Measurements from ENCODE around the gene PSMB8. TPM values are rescaled to one million over a fixed set of nuclear protein-coding genes. Genes with fewer than 3 reads are reported as not detected.

The PSMB8 gene
- total and polyA plus RNA-seq, 5 donors from 2014 or later, result 185 to 803 (median 469) TPM

- Mint-ChIP-seq H3K4me3 (peak overlapping the region in 1 of 4 donors; percentile 57), H3K9me3 (peaks cover 0 to 4% (median 0%) of the 10 kb centered on the region in 7 donors), H3K27me3 (peaks cover 13% of the 10 kb centered on the region), H3K4me1 (peaks cover 20 to 33% (median 26%) of the 10 kb centered on the region in 4 donors), H3K36me3 (peaks cover 12% of the 10 kb centered on the region), H3K27ac (peak overlapping the region in 2 of 3 donors; percentile 41 to 81)
- Histone ChIP-seq H3K9me3 (ENCODE audit: control insufficient read depth in 2 of 2, low read length in 2 of 2) (peaks cover 0 to under 1% of the 10 kb centered on the region in 2 experiments), H3K4me1 (ENCODE audit: control insufficient read depth, insufficient read depth, low read length, poor library complexity, severe bottlenecking) (peaks cover 11% of the 10 kb centered on the region), H3K27ac (ENCODE audit: insufficient read depth, low read length, poor library complexity, severe bottlenecking) (peak overlapping the region; percentile 43), H3K27me3 (ENCODE audit: control insufficient read depth, insufficient read depth, low read length) (no peaks in the 10 kb centered on the region), H3K4me3 (ENCODE audit: low read depth, low read length) (peak overlapping the region; percentile 34), H3K36me3 (ENCODE audit: control insufficient read depth, insufficient read depth, low read length) (peaks cover 8% of the 10 kb centered on the region)
- peak; percentile 10 to 15 for ATAC-seq (ENCODE audit: low read depth in 2 of 2)
- no peak for DNase-seq
These were observed 23.9 kb upstream of the PSMB8 start for GRCh38 chr6:32867554-32868256.

- H3K36me3 ChIP-seq (ENCODE audit: control insufficient read depth, insufficient read depth, low read length), result peaks cover 9% of the 10 kb centered on the region
- H3K27ac Mint-ChIP-seq, result peak overlapping the region; percentile 38 to 81 (median 41)
- peaks cover 0 to 1% (median 0%) of the 10 kb centered on the region in 7 donors for H3K9me3 Mint-ChIP-seq
- peak overlapping the region; percentile 43 for H3K27ac ChIP-seq (ENCODE audit: insufficient read depth, low read length, poor library complexity, severe bottlenecking)
- no peak overlapping the region for H3K4me3 ChIP-seq (ENCODE audit: low read depth, low read length)
- peaks cover 7% of the 10 kb centered on the region for H3K36me3 Mint-ChIP-seq
- H3K9me3 ChIP-seq (ENCODE audit: control insufficient read depth in 2 of 2, low read length in 2 of 2), result no peaks in the 10 kb centered on the region
- DNase-seq, result peak in 1 of 3 donors; percentile 28
- peak overlapping the region in 3 of 4 donors; percentile 30 to 69 (median 57) for H3K4me3 Mint-ChIP-seq
- no peaks in the 10 kb centered on the region for H3K27me3 ChIP-seq (ENCODE audit: control insufficient read depth, insufficient read depth, low read length)
- ATAC-seq (ENCODE audit: low read depth in 2 of 2), result peak in 1 of 2 donors; percentile 26
- H3K4me1 ChIP-seq (ENCODE audit: control insufficient read depth, insufficient read depth, low read length, poor library complexity, severe bottlenecking), result peaks cover 11% of the 10 kb centered on the region
- peaks cover 20 to 33% (median 26%) of the 10 kb centered on the region in 4 donors for H3K4me1 Mint-ChIP-seq
- peaks cover 13% of the 10 kb centered on the region for H3K27me3 Mint-ChIP-seq
These were observed 23.2 kb upstream of the PSMB8 start for GRCh38 chr6:32867022-32867477.

- Mint-ChIP-seq H3K27ac (peak overlapping the region; percentile 41 to 44 (median 42)), H3K4me3 (no peak overlapping the region), H3K36me3 (peaks cover 8% of the 10 kb centered on the region), H3K4me1 (peaks cover 17 to 33% (median 26%) of the 10 kb centered on the region in 4 donors), H3K27me3 (peaks cover 5% of the 10 kb centered on the region), H3K9me3 (no peaks in the 10 kb centered on the region)
- ATAC-seq (ENCODE audit: low read depth in 2 of 2) (no peak), DNase-seq (no peak)
- H3K4me1 ChIP-seq (ENCODE audit: control insufficient read depth, insufficient read depth, low read length, poor library complexity, severe bottlenecking), result peaks cover 11% of the 10 kb centered on the region
- H3K27me3 ChIP-seq (ENCODE audit: control insufficient read depth, insufficient read depth, low read length), result no peaks in the 10 kb centered on the region
- peaks cover 18% of the 10 kb centered on the region for H3K36me3 ChIP-seq (ENCODE audit: control insufficient read depth, insufficient read depth, low read length)
- no peak overlapping the region for H3K4me3 ChIP-seq (ENCODE audit: low read depth, low read length)
- peak overlapping the region; percentile 24 for H3K27ac ChIP-seq (ENCODE audit: insufficient read depth, low read length, poor library complexity, severe bottlenecking)
- no peaks in the 10 kb centered on the region for H3K9me3 ChIP-seq (ENCODE audit: control insufficient read depth in 2 of 2, low read length in 2 of 2)
These were observed 22.0 kb upstream of the PSMB8 start for GRCh38 chr6:32865724-32866443.

- Mint-ChIP-seq H3K4me1 (peaks cover 17 to 51% (median 44%) of the 10 kb centered on the region in 4 donors), H3K36me3 (peaks cover 27% of the 10 kb centered on the region), H3K27ac (peak overlapping the region in 1 of 3 donors; percentile 76), H3K9me3 (no peaks in the 10 kb centered on the region), H3K27me3 (no peaks in the 10 kb centered on the region), H3K4me3 (no peak overlapping the region)
- ATAC-seq (ENCODE audit: low read depth in 2 of 2), result no peak
- H3K36me3 ChIP-seq (ENCODE audit: control insufficient read depth, insufficient read depth, low read length), result peaks cover 50% of the 10 kb centered on the region
- H3K27me3 ChIP-seq (ENCODE audit: control insufficient read depth, insufficient read depth, low read length), result no peaks in the 10 kb centered on the region
- no peak for DNase-seq
- H3K4me3 ChIP-seq (ENCODE audit: low read depth, low read length), result no peak overlapping the region
- no peaks in the 10 kb centered on the region for H3K9me3 ChIP-seq (ENCODE audit: control insufficient read depth in 2 of 2, low read length in 2 of 2)
- peaks cover 18% of the 10 kb centered on the region for H3K4me1 ChIP-seq (ENCODE audit: control insufficient read depth, insufficient read depth, low read length, poor library complexity, severe bottlenecking)
- no peak overlapping the region for H3K27ac ChIP-seq (ENCODE audit: insufficient read depth, low read length, poor library complexity, severe bottlenecking)
These were observed 18.9 kb upstream of the PSMB8 start for GRCh38 chr6:32862725-32863124.

- H3K4me3 ChIP-seq (ENCODE audit: low read depth, low read length), result no peak overlapping the region
- H3K4me1 ChIP-seq (ENCODE audit: control insufficient read depth, insufficient read depth, low read length, poor library complexity, severe bottlenecking), result peaks cover 31% of the 10 kb centered on the region
- H3K36me3 ChIP-seq (ENCODE audit: control insufficient read depth, insufficient read depth, low read length), result peaks cover 59% of the 10 kb centered on the region
- H3K27ac Mint-ChIP-seq, result peak overlapping the region in 1 of 3 donors; percentile 28
- H3K4me3 Mint-ChIP-seq, result peak overlapping the region in 1 of 4 donors; percentile 24
- no peaks in the 10 kb centered on the region for H3K9me3 Mint-ChIP-seq
- ATAC-seq (ENCODE audit: low read depth in 2 of 2) (no peak), DNase-seq (no peak)
- H3K9me3 ChIP-seq (ENCODE audit: control insufficient read depth in 2 of 2, low read length in 2 of 2), result no peaks in the 10 kb centered on the region
- peaks cover 40% of the 10 kb centered on the region for H3K36me3 Mint-ChIP-seq
- H3K27me3 ChIP-seq (ENCODE audit: control insufficient read depth, insufficient read depth, low read length), result no peaks in the 10 kb centered on the region
- peaks cover 24 to 51% (median 41%) of the 10 kb centered on the region in 4 donors for H3K4me1 Mint-ChIP-seq
- peak overlapping the region; percentile 6 for H3K27ac ChIP-seq (ENCODE audit: insufficient read depth, low read length, poor library complexity, severe bottlenecking)
- H3K27me3 Mint-ChIP-seq, result no peaks in the 10 kb centered on the region
These were observed 16.8 kb upstream of the PSMB8 start for GRCh38 chr6:32860674-32861073.

DNA sequence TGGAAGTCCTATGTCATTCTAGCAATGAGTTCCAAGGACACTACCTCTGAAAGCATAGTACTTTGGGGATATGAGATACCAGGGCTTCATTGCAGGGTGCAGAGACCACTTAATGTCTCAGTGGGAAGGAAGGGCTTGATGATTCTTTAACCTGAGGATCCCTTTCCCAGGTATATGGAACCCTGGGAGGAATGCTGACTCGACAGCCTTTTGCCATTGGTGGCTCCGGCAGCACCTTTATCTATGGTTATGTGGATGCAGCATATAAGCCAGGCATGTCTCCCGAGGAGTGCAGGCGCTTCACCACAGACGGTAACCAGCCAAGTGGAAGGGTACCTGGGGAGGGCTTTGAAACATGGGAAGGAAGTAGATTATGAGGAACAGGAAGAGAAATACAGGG is 14.3 kb upstream of the PSMB8 start:
- Histone ChIP-seq H3K27ac (ENCODE audit: insufficient read depth, low read length, poor library complexity, severe bottlenecking) (no peak overlapping the region), H3K4me1 (ENCODE audit: control insufficient read depth, insufficient read depth, low read length, poor library complexity, severe bottlenecking) (peaks cover 43% of the 10 kb centered on the region), H3K9me3 (ENCODE audit: control insufficient read depth in 2 of 2, low read length in 2 of 2) (no peaks in the 10 kb centered on the region), H3K36me3 (ENCODE audit: control insufficient read depth, insufficient read depth, low read length) (peaks cover 52% of the 10 kb centered on the region), H3K27me3 (ENCODE audit: control insufficient read depth, insufficient read depth, low read length) (no peaks in the 10 kb centered on the region), H3K4me3 (ENCODE audit: low read depth, low read length) (no peak overlapping the region)
- peak overlapping the region; percentile 56 to 89 (median 87) for H3K27ac Mint-ChIP-seq
- peaks cover 33% of the 10 kb centered on the region for H3K36me3 Mint-ChIP-seq
- ATAC-seq (ENCODE audit: low read depth in 2 of 2) (no peak), DNase-seq (no peak)
- peak overlapping the region in 3 of 4 donors; percentile 22 to 70 (median 56) for H3K4me3 Mint-ChIP-seq
- H3K9me3 Mint-ChIP-seq, result no peaks in the 10 kb centered on the region
- peaks cover 5% of the 10 kb centered on the region for H3K27me3 Mint-ChIP-seq
- peaks cover 15 to 58% (median 43%) of the 10 kb centered on the region in 4 donors for H3K4me1 Mint-ChIP-seq

- Histone ChIP-seq H3K27ac (ENCODE audit: insufficient read depth, low read length, poor library complexity, severe bottlenecking) (peak overlapping the region; percentile 37), H3K4me1 (ENCODE audit: control insufficient read depth, insufficient read depth, low read length, poor library complexity, severe bottlenecking) (peaks cover 47% of the 10 kb centered on the region), H3K27me3 (ENCODE audit: control insufficient read depth, insufficient read depth, low read length) (no peaks in the 10 kb centered on the region), H3K36me3 (ENCODE audit: control insufficient read depth, insufficient read depth, low read length) (peaks cover 52% of the 10 kb centered on the region), H3K9me3 (ENCODE audit: control insufficient read depth in 2 of 2, low read length in 2 of 2) (no peaks in the 10 kb centered on the region), H3K4me3 (ENCODE audit: low read depth, low read length) (peak overlapping the region; percentile 32)
- H3K27me3 Mint-ChIP-seq, result peaks cover 5% of the 10 kb centered on the region
- H3K27ac Mint-ChIP-seq, result peak overlapping the region; percentile 9 to 56 (median 56)
- H3K4me1 Mint-ChIP-seq, result peaks cover 12 to 62% (median 43%) of the 10 kb centered on the region in 4 donors
- no peak for ATAC-seq (ENCODE audit: low read depth in 2 of 2)
- no peak for DNase-seq
- peak overlapping the region in 3 of 4 donors; percentile 16 to 70 (median 36) for H3K4me3 Mint-ChIP-seq
- H3K9me3 Mint-ChIP-seq, result no peaks in the 10 kb centered on the region
- H3K36me3 Mint-ChIP-seq, result peaks cover 37% of the 10 kb centered on the region
These were observed 13.5 kb upstream of the PSMB8 start for GRCh38 chr6:32857156-32857891.

Measured in CD4-positive, CD25-positive, alpha-beta regulatory T cell (primary cell).